Right hindlimb (tissue), 1 donor: Measurements from ENCODE around the gene OBSCN.
A peak's percentile ranks its signal among the peaks of the same experiment; 100 is the strongest.

ENCODE experiments used
- DNase-seq: peaks from one replicate; pipeline ENCODE4 v3.0.0-alpha.2; 2018

OBSCN gene, protein sequence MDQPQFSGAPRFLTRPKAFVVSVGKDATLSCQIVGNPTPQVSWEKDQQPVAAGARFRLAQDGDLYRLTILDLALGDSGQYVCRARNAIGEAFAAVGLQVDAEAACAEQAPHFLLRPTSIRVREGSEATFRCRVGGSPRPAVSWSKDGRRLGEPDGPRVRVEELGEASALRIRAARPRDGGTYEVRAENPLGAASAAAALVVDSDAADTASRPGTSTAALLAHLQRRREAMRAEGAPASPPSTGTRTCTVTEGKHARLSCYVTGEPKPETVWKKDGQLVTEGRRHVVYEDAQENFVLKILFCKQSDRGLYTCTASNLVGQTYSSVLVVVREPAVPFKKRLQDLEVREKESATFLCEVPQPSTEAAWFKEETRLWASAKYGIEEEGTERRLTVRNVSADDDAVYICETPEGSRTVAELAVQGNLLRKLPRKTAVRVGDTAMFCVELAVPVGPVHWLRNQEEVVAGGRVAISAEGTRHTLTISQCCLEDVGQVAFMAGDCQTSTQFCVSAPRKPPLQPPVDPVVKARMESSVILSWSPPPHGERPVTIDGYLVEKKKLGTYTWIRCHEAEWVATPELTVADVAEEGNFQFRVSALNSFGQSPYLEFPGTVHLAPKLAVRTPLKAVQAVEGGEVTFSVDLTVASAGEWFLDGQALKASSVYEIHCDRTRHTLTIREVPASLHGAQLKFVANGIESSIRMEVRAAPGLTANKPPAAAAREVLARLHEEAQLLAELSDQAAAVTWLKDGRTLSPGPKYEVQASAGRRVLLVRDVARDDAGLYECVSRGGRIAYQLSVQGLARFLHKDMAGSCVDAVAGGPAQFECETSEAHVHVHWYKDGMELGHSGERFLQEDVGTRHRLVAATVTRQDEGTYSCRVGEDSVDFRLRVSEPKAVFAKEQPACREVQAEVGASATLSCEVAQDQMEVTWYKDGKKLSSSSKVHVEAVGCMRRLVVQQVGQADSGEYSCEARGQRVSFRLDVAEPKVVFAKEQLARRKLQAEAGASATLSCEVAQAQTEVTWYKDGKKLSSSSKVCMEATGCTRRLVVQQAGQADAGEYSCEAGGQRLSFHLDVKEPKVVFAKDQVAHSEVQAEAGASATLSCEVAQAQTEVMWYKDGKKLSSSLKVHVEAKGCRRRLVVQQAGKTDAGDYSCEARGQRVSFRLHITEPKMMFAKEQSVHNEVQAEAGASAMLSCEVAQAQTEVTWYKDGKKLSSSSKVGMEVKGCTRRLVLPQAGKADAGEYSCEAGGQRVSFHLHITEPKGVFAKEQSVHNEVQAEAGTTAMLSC (N-terminal part only)

GRCh38 chr1:228207851-228208821 lies at the start of gene OBSCN:
Gene OBSCN, plus strand, starts transcription at chr1:228208044. Its CDS starts 3,740 bp downstream, at chr1:228211784.
- no peak for DNase-seq

DNA sequence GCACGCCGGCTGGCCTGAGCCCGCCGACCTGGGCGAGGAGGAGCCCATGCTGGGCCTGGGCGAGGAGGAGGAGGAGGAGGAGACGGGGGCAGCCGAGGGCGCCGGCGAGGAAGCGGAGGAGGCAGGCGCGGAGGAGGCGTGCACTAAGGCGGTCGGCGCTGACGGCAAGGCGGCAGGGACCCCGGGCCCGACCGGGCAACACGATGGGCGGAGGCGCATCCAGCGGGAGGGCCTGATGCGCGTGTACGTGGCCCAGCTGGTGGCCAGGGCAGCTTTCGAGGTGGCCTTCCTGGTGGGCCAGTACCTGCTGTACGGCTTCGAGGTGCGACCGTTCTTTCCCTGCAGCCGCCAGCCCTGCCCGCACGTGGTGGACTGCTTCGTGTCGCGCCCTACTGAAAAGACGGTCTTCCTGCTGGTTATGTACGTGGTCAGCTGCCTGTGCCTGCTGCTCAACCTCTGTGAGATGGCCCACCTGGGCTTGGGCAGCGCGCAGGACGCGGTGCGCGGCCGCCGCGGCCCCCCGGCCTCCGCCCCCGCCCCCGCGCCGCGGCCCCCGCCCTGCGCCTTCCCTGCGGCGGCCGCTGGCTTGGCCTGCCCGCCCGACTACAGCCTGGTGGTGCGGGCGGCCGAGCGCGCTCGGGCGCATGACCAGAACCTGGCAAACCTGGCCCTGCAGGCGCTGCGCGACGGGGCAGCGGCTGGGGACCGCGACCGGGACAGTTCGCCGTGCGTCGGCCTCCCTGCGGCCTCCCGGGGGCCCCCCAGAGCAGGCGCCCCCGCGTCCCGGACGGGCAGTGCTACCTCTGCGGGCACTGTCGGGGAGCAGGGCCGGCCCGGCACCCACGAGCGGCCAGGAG lies 49.5 kb upstream of the OBSCN start:
- no peak for DNase-seq

DNA sequence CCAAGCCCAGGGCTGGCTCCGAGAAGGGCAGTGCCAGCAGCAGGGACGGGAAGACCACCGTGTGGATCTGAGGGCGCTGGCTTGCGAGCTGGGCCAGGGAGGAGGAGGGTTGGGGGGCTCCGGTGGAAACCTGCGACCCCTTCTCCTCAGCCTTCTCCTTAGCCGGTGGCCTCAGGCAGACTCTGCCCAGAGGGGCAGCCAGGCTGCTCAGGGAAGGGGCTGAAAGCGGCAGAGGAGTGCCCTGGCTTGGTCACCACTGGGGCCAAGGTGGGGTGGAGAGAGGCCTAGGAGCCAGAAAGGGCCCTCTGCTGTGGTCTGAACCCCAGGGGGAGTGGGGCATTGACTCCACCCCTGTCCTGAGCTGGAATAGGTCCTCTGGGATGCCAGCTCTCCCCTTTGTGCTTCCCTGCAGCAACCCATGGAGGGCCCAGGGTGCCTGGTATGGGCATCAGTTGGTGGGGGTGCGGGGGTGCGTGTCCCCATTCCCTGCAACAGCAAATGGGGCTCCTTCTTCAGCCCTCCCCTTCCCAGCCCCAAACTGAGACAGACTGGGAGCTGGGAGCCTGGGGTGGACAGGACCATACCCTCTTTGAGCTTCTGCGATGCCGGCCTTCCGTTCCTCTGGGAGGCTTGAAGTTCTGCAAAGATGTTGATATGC lies 48.7 kb upstream of the OBSCN start:
- no peak for DNase-seq

- no peak for DNase-seq
Observed at GRCh38 chr1:228160201-228160761, 47.6 kb upstream of the OBSCN start.

GRCh38 chr1:228161362-228161761 lies 46.5 kb upstream of the OBSCN start:
- DNase-seq, result no peak

- no peak for DNase-seq
Observed at GRCh38 chr1:228161866-228162265, 46.0 kb upstream of the OBSCN start.

DNA sequence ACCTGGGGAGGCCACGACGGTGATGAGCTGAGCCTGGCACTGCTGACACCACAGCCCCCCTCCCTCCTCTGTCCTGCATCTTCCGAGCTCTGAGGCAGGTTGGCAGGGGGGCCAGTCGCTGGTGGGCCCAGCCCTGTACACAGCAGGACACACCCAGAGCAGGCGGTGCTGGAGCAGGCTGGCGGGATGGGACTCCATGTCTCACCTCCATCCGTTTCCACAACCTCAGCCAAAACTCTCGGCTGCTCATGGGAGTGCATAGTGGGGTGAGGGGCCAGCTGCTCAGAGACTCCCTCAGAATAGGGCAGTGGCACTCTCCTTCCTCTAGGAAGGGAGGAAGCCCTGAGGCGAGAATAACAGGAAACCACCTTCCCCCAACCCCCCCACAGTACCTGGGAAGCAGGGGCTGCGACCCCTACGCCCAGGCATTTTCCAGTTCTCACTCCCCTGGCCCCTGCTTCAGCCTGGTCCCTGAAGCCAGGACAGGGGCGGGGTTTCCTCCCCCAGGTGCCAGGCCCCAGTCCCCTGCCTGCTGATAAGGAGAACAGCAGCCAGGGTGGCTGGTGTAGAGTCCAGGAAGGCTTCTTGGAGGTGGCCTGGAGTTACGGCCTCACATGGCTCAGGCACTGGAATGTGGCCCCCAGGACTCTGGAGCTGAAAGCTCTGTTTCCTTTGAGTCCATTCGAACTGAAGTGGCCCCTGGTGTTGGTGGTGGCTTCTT lies 45.4 kb upstream of the OBSCN start:
- peak; percentile 67 for DNase-seq

DNA sequence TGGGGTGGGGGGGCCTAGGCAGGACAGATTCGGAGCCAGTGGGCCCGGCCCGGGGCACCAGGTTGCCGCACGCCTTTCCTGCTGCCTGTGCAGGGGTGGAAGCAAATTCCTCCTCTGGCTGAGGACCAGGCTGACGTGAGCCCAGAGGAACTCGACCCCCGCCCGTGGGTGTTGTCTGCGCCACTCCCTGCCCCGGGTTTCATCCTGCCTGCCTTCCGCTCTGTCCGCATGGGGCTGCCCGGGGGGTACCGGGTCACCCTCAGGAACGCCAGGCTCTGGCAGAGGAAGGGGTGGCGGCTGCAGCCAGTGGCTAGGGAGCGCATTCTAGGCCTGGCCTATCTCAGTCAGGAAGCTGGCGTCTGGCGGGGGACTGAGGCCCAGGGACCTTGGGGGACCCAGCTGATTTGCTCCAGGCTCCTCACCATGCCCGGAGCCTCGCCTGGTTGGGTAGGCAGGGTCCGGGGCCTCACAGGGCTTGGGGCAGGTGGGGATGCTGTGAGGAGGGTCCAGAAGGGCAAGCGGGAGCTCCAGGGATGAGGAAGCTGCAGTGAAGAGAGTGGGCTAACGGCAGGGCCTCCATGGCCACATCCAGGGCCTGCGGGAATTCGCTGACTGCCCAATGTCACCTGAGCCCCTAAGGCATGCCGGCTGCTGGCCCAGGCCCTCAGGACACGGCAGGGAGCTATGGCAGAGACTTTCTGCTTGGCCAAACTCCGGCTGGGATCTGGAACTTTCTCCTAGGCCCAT lies 44.7 kb upstream of the OBSCN start:
- DNase-seq, result peak; percentile 62

DNA sequence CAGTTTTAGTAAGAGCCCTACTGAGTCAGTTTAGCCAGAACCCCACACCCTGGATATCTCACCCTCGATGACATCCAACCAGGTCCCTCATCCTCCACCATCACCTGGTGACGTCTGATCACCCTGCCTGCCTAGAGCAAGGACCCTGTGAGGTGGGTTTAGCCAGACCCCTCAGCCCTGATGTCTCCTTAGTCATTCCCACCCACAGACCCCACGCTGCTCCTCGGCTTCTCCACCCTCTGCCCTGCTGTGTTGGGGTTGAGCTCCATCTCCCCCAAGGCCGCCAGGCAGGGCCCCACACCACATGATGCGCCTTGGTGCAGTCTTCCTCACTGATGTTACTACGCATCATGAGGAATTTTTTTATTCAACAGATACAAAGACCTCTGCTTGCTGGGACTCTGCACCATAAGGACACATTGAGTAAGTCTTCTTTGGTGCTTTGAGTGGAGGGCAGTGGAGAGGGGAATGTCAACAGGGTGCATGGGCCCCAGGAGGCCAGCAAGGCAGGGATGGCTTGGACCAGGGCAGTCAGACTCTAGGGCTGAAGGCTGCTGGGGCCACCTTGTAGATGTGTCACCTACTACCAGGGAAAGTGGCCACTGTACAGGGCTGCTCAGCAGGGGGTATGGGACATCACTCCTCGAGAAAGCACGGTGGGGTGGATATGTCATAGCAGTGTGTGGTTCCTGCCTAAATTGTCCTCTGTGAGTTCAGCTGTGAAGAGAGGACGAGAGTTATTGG lies 43.9 kb upstream of the OBSCN start:
- no peak for DNase-seq

- no peak for DNase-seq
Observed at GRCh38 chr1:228164561-228165371, 43.1 kb upstream of the OBSCN start.

- DNase-seq, result peak; percentile 100
Observed at GRCh38 chr1:228165372-228166169, 42.3 kb upstream of the OBSCN start, which contains the start of gene IBA57. Gene IBA57, plus strand, starts transcription at chr1:228165804. Its CDS starts 13 bp downstream, at chr1:228165817.

DNA sequence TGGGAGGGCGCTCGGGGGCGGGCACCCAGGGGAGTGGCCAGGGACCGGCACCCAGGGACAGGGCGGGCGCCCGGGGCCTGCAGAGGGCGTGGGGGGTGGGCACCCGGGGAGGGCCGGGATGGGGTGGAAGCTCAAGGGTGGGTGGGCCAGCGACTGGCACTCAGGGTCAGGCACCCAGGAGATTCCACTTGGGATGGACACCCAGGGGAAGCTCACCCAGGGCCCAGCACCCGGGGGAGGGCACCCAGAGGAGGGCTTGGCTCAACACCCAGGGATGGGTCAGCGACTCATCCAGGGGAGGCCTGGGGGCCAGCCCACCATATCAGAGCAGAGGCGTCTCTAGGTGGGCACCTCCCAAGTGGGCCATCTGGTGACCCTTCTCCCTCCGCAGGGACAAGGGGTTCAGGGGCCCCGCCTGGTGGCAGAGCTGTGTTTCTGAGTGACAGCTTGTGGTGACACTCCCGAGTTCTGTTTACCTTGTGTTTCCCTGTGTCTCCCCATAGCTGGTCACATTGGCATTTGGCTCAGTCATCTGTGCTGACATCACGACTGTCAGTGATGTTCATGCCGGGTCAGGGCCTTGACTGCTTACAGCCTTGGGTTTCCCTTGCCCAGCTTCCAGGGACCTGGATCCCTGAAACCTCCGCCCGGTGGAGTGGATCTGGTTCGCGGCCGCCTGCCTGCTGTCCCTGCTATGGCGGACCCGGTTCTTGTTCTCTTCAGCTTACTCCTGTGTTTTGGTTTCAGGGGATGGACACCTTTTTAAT lies 41.5 kb upstream of the OBSCN start:
- peak; percentile 78 for DNase-seq

GRCh38 chr1:228168563-228169270 lies 39.1 kb upstream of the OBSCN start:
- no peak for DNase-seq

GRCh38 chr1:228169345-228169744 lies 38.5 kb upstream of the OBSCN start:
- no peak for DNase-seq
